ENCODE data around the gene HIVEP2.

Gene HIVEP2

GRCh38 chr6:142737368-142738034, 207.5 kb downstream of the HIVEP2 start:
- peak; percentile 49 for DNase-seq (ENCODE audit: low spot score)

- DNase-seq (ENCODE audit: low spot score): no peak
Observed at GRCh38 chr6:142735204-142735603, 209.8 kb downstream of the HIVEP2 start.

GRCh38 chr6:142732790-142733189, 212.2 kb downstream of the HIVEP2 start:
- no peak for DNase-seq (ENCODE audit: low spot score)

- DNase-seq (ENCODE audit: low spot score): no peak
Observed at GRCh38 chr6:142731611-142732010, 213.4 kb downstream of the HIVEP2 start.

- no peak for DNase-seq (ENCODE audit: low spot score)
Observed at GRCh38 chr6:142729618-142730017, 215.4 kb downstream of the HIVEP2 start.

GRCh38 chr6:142728910-142729481, 216.0 kb downstream of the HIVEP2 start:
- peak; percentile 16 for DNase-seq (ENCODE audit: low spot score)

GRCh38 chr6:142728364-142728763, 216.6 kb downstream of the HIVEP2 start:
- DNase-seq (ENCODE audit: low spot score): peak; percentile 58

GRCh38 chr6:142726616-142727015, 218.4 kb downstream of the HIVEP2 start:
- DNase-seq (ENCODE audit: low spot score): no peak

GRCh38 chr6:142725024-142725770, 219.8 kb downstream of the HIVEP2 start:
- no peak for DNase-seq (ENCODE audit: low spot score)

GRCh38 chr6:142722841-142723240, 222.1 kb downstream of the HIVEP2 start:
- DNase-seq (ENCODE audit: low spot score): no peak

GRCh38 chr6:142722012-142722411, 223.0 kb downstream of the HIVEP2 start:
- no peak for DNase-seq (ENCODE audit: low spot score)

GRCh38 chr6:142721215-142721920, 223.6 kb downstream of the HIVEP2 start:
- DNase-seq (ENCODE audit: low spot score): no peak

GRCh38 chr6:142718667-142719191, 226.2 kb downstream of the HIVEP2 start:
- no peak for DNase-seq (ENCODE audit: low spot score)

GRCh38 chr6:142716097-142716496, 228.9 kb downstream of the HIVEP2 start:
- DNase-seq (ENCODE audit: low spot score): no peak

- no peak for DNase-seq (ENCODE audit: low spot score)
Observed at GRCh38 chr6:142714951-142715785, 229.8 kb downstream of the HIVEP2 start.

- no peak for DNase-seq (ENCODE audit: low spot score)
Observed at GRCh38 chr6:142713959-142714358, 231.0 kb downstream of the HIVEP2 start.

GRCh38 chr6:142712231-142712630, 232.7 kb downstream of the HIVEP2 start:
- no peak for DNase-seq (ENCODE audit: low spot score)

GRCh38 chr6:142708651-142709050, 236.3 kb downstream of the HIVEP2 start:
- DNase-seq (ENCODE audit: low spot score): no peak

GRCh38 chr6:142707255-142707654, 237.7 kb downstream of the HIVEP2 start:
- DNase-seq (ENCODE audit: low spot score): no peak

GRCh38 chr6:142706210-142706609, 238.8 kb downstream of the HIVEP2 start:
- no peak for DNase-seq (ENCODE audit: low spot score)

- DNase-seq (ENCODE audit: low spot score): no peak
Observed at GRCh38 chr6:142705054-142705453, 239.9 kb downstream of the HIVEP2 start.

Data from LoVo (cell line).